CD4-positive, alpha-beta T cell (primary cell): Measurements from ENCODE around the gene UBR3. TPM values are rescaled to one million over a fixed set of nuclear protein-coding genes. Genes with fewer than 3 reads are reported as not detected.
A peak's percentile ranks its signal among the peaks of the same experiment; 100 is the strongest.

ENCODE experiments used
- ATAC-seq: fragments of 200-7000 bp; cut with Tn5 transposase; one replicate; pipeline ENCODE4 v1.10.0; 2022; ENCODE audit warnings: mild to moderate bottlenecking; ENCODE audit not compliant: poor library complexity
- CTCF ChIA-PET: fragments of 350-600 bp; sonication (Branson Sonifier 250); formaldehyde crosslinking; loops from one replicate; lab custom pipeline; 2021; ENCODE audit warnings: antibody characterized with exemption, inconsistent platforms; lab: Charles Lee
- POLR2A ChIA-PET: fragments of 350-600 bp; sonication (Branson Sonifier 250); formaldehyde crosslinking; loops from one replicate; lab custom pipeline; 2021; ENCODE audit warnings: antibody characterized with exemption, inconsistent platforms; lab: Charles Lee
- DNase-seq, 14 experiments: peaks; one replicate each; pipeline ENCODE4 v3.0.0-alpha.2; 2013 to 2020; ENCODE audit warnings: mixed read lengths in 2 of 14
- H3K27ac ChIP-seq, 2 donors: one replicate each; pipeline versions ENCODE4 v1.5.1 to v1.7.0; 2013; ENCODE audit warnings: low read length in 2 of 2, low read depth in 1 of 2, mild to moderate bottlenecking in 1 of 2
- H3K27me3 ChIP-seq, 2 experiments: 1 replicate in 1 of 2; 2 replicates in 1 of 2; pipeline versions ENCODE4 v1.6.1 to v1.7.0; 2013; ENCODE audit warnings: low read length in 2 of 2, control low read depth in 1 of 2, mild to moderate bottlenecking in 1 of 2, moderate library complexity in 1 of 2; ENCODE audit not compliant: insufficient read depth in 2 of 2, control insufficient read depth in 1 of 2
- H3K36me3 ChIP-seq: one replicate; pipeline ENCODE4 v1.6.1; 2013; ENCODE audit warnings: low read length, control low read depth; ENCODE audit not compliant: insufficient read depth
- H3K4me1 ChIP-seq: one replicate; pipeline ENCODE4 v1.6.1; 2013; ENCODE audit warnings: low read length, control low read depth; ENCODE audit not compliant: insufficient read depth
- H3K4me3 ChIP-seq: one replicate; pipeline ENCODE4 v1.5.1; 2013; ENCODE audit warnings: mild to moderate bottlenecking, low read length, moderate library complexity
- H3K9me3 ChIP-seq, 2 experiments: 1 replicate in 1 of 2; 2 replicates in 1 of 2; pipeline versions ENCODE4 v1.6.1 to v1.7.0; 2013; ENCODE audit warnings: low read length in 2 of 2, mild to moderate bottlenecking in 2 of 2, control low read depth in 1 of 2, moderate library complexity in 1 of 2; ENCODE audit not compliant: control insufficient read depth in 1 of 2, insufficient read depth in 1 of 2
- H3K27ac Mint-ChIP-seq: one replicate; pipeline ENCODE4 v1.8.0; 2020; ENCODE audit warnings: mixed read lengths
- H3K27me3 Mint-ChIP-seq: one replicate; pipeline ENCODE4 v1.8.0; 2021; ENCODE audit warnings: mixed read lengths
- H3K36me3 Mint-ChIP-seq: one replicate; pipeline ENCODE4 v1.8.0; 2021; ENCODE audit warnings: low read depth, mixed read lengths
- H3K4me1 Mint-ChIP-seq: one replicate; pipeline ENCODE4 v1.8.0; 2021; ENCODE audit warnings: low read depth, mixed read lengths
- H3K4me3 Mint-ChIP-seq: one replicate; pipeline ENCODE4 v1.8.0; 2020; ENCODE audit warnings: mild to moderate bottlenecking, mixed read lengths
- H3K9me3 Mint-ChIP-seq: one replicate; pipeline ENCODE4 v1.8.0; 2020; ENCODE audit warnings: mixed read lengths
- intact Hi-C, 2 experiments: fragments of 100-400 bp; cut with DNase I in 1 of 2; cut with micrococcal nuclease in 1 of 2; formaldehyde crosslinking; loops; one replicate each; pipeline versions ENCODE4 v1.15.1 to v1.9.0; 2023 to 2025; cut with DNase I, micrococcal nuclease
- polyA plus RNA-seq, 2 donors: library from polyadenylated mRNA; unstranded; fragments of 120-200 nt; gene quantifications; one replicate each; pipeline ENCODE4 v1.2.1, GENCODE V29; 2013
- total RNA-seq, 174 experiments: library from RNA in 2 of 174; stranded (reverse) in 2 of 174; gene quantifications; one replicate each; pipeline ENCODE4 v1.2.3 and lab custom pipeline; 2021 to 2026
- TF ChIP-seq, protein P1 (sequence below): fragments of 200-600 bp; IDR thresholded peaks from one replicate; pipeline ENCODE4 v1.8.0; 2022; ENCODE audit warnings: antibody characterized with exemption, mild to moderate bottlenecking

The UBR3 gene, protein sequence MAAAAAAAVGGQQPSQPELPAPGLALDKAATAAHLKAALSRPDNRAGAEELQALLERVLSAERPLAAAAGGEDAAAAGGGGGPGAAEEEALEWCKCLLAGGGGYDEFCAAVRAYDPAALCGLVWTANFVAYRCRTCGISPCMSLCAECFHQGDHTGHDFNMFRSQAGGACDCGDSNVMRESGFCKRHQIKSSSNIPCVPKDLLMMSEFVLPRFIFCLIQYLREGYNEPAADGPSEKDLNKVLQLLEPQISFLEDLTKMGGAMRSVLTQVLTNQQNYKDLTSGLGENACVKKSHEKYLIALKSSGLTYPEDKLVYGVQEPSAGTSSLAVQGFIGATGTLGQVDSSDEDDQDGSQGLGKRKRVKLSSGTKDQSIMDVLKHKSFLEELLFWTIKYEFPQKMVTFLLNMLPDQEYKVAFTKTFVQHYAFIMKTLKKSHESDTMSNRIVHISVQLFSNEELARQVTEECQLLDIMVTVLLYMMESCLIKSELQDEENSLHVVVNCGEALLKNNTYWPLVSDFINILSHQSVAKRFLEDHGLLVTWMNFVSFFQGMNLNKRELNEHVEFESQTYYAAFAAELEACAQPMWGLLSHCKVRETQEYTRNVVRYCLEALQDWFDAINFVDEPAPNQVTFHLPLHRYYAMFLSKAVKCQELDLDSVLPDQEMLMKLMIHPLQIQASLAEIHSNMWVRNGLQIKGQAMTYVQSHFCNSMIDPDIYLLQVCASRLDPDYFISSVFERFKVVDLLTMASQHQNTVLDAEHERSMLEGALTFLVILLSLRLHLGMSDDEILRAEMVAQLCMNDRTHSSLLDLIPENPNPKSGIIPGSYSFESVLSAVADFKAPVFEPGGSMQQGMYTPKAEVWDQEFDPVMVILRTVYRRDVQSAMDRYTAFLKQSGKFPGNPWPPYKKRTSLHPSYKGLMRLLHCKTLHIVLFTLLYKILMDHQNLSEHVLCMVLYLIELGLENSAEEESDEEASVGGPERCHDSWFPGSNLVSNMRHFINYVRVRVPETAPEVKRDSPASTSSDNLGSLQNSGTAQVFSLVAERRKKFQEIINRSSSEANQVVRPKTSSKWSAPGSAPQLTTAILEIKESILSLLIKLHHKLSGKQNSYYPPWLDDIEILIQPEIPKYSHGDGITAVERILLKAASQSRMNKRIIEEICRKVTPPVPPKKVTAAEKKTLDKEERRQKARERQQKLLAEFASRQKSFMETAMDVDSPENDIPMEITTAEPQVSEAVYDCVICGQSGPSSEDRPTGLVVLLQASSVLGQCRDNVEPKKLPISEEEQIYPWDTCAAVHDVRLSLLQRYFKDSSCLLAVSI (N-terminal part only)
- total RNA-seq (10 to 100 TPM; 32.1 to 35.2 TPM), total RNA-seq (lab: John Stamatoyannopoulos, UW) (38.3 to 156 (median 96.3) reads per million in 172 experiments)
- polyA plus RNA-seq (2013, experiment 1 of 2) = 20.0 TPM
- 27.6 TPM for polyA plus RNA-seq (2013, experiment 2 of 2)

DNA sequence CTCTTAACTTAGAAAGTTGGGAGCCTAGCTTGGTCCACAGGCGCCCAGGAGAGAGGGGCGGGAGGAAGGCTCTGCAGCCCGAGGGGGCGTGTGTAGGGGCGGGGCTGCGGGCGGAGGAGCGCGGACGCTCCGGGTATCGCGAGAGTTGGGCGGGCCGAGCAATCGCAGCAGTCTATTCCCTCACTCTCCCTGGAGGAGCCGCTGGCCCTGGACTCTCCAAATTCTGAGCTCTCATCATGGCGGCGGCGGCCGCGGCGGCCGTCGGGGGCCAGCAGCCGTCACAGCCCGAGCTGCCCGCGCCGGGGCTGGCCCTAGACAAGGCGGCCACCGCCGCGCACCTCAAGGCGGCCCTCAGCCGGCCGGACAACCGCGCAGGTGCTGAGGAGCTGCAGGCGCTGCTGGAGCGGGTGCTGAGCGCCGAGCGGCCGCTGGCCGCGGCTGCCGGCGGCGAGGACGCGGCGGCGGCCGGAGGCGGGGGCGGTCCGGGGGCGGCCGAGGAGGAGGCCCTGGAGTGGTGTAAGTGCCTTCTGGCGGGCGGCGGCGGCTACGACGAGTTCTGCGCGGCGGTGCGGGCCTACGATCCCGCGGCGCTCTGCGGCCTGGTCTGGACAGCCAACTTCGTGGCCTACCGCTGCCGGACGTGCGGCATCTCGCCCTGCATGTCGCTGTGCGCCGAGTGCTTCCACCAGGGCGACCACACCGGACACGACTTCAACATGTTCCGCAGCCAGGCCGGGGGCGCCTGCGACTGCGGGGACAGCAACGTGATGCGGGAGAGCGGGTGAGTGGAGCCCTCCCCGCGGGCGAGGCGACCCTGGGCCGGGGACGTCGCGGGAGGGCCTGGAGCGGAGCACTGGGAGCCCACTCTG is at the start of gene UBR3:
UBR3 (plus strand) TSS at position 183 of the 869 bp plus-strand sequence; CDS start at position 237, 54 bp downstream.
- Mint-ChIP-seq H3K27ac (peak within 1 kb of the TSS; percentile 76), H3K9me3 (no peaks in the 10 kb centered on the region), H3K27me3 (no peaks in the 10 kb centered on the region), H3K4me1 (peaks cover 69% of the 10 kb centered on the region), H3K36me3 (peaks cover 44% of the 10 kb centered on the region), H3K4me3 (peak within 1 kb of the TSS; percentile 94)
- peaks cover 3% of the 10 kb centered on the region for H3K36me3 ChIP-seq
- ATAC-seq = peak; percentile 75
- CTCF ChIA-PET = interaction anchor here (1.8 kb wide), 1 partner anchor 28 kb away, joined by 7 read pairs; the partner anchor contains the start of gene SSB
- H3K4me1 ChIP-seq = peaks cover 49% of the 10 kb centered on the region
- POLR2A ChIA-PET = interaction anchor here (0.5 to 2.8 kb wide), 14 partner anchors 10 to 1749 kb away, joined by 3 to 18 read pairs (median 4); partner anchors contain the start of genes BBS5, CFAP210, GORASP2 and PHOSPHO2
- intact Hi-C loops = loop anchor here (2.0 to 5.0 kb wide), 4 partner anchors 29 to 255 kb away; partner anchors contain the start of genes FASTKD1 (in 1 of the 2) and SSB (in 1 of the 2)
- H3K4me3 ChIP-seq = peak within 1 kb of the TSS; percentile 73
- peak within 1 kb of the TSS in 1 of 2 donors; percentile 41 for H3K27ac ChIP-seq
- no peaks in the 10 kb centered on the region for H3K9me3 ChIP-seq
- H3K27me3 ChIP-seq = no peaks in the 10 kb centered on the region
- TF ChIP-seq, protein P1, sequence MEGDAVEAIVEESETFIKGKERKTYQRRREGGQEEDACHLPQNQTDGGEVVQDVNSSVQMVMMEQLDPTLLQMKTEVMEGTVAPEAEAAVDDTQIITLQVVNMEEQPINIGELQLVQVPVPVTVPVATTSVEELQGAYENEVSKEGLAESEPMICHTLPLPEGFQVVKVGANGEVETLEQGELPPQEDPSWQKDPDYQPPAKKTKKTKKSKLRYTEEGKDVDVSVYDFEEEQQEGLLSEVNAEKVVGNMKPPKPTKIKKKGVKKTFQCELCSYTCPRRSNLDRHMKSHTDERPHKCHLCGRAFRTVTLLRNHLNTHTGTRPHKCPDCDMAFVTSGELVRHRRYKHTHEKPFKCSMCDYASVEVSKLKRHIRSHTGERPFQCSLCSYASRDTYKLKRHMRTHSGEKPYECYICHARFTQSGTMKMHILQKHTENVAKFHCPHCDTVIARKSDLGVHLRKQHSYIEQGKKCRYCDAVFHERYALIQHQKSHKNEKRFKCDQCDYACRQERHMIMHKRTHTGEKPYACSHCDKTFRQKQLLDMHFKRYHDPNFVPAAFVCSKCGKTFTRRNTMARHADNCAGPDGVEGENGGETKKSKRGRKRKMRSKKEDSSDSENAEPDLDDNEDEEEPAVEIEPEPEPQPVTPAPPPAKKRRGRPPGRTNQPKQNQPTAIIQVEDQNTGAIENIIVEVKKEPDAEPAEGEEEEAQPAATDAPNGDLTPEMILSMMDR = no peak
- DNase-seq = peak; percentile 79 to 95 (median 86)

DNA sequence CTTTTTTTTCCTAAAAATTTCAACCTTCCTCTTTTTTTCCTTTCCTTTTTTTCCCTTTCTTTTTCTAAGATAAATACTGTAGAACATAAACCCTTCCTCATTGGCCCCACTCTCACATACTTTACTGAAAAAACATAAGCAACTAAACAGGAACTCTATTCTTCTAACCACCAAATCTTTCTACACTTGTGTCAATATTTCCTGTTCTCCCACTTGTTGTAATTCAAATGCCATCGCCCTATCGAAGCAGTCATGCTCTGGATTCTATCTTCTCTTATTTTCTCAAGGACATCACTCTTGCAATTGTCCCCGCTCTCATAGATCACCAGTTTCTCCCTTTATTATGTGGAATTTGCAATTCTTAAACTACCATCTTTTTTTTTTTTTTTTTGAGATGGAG is 48.8 kb upstream of the UBR3 start:
- H3K27ac Mint-ChIP-seq = no peak overlapping the region
- ChIA-PET CTCF (no interaction called here), POLR2A (no interaction called here)
- H3K27ac ChIP-seq = no peak overlapping the region
- no peak overlapping the region for H3K4me3 ChIP-seq
- H3K4me1 ChIP-seq = no peaks in the 10 kb centered on the region
- DNase-seq (no peak), ATAC-seq (no peak)
- intact Hi-C loops = no loop called here
- peaks cover 9% of the 10 kb centered on the region for H3K27me3 Mint-ChIP-seq
- TF ChIP-seq, protein P1 = no peak
- no peaks in the 10 kb centered on the region for H3K36me3 Mint-ChIP-seq
- H3K36me3 ChIP-seq = no peaks in the 10 kb centered on the region
- H3K4me3 Mint-ChIP-seq = no peak overlapping the region
- H3K9me3 ChIP-seq = no peaks in the 10 kb centered on the region
- no peaks in the 10 kb centered on the region for H3K9me3 Mint-ChIP-seq
- no peaks in the 10 kb centered on the region for H3K27me3 ChIP-seq
- H3K4me1 Mint-ChIP-seq = no peaks in the 10 kb centered on the region
